DMS53 (cell line): ENCODE measurements around the gene ATG2A.

Source experiments
- DNase-seq: peaks from one replicate; lab custom pipeline; 2025; lab: John Stamatoyannopoulos, UW

Gene ATG2A

GRCh38 chr11:64885367-64886286 lies 31.4 kb downstream of the ATG2A start:
- DNase-seq: peak; percentile 93

GRCh38 chr11:64884019-64884418 lies 33.0 kb downstream of the ATG2A start:
- DNase-seq: no peak

DNA sequence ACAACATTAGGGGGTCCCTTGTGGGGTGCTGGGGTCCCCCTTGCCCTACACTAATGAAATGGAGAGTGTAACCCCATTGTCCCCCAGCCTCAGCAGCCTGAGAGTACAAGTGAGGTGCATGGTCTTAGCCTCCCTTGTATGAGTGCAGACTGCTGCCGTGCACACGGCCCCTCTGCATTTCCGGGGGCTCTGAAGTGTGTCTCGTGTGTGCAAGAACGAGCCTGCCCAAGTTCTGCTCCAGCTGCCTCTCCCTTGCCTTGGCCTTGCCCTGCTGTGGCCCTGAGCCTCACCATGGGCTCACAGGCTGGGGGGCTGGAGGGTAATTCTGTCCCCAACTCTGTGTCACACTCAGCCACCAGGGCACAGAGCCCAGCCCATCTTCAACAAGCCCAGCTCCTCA lies 33.4 kb downstream of the ATG2A start:
- DNase-seq: no peak

GRCh38 chr11:64882243-64882642 lies 34.8 kb downstream of the ATG2A start:
- no peak for DNase-seq

DNA sequence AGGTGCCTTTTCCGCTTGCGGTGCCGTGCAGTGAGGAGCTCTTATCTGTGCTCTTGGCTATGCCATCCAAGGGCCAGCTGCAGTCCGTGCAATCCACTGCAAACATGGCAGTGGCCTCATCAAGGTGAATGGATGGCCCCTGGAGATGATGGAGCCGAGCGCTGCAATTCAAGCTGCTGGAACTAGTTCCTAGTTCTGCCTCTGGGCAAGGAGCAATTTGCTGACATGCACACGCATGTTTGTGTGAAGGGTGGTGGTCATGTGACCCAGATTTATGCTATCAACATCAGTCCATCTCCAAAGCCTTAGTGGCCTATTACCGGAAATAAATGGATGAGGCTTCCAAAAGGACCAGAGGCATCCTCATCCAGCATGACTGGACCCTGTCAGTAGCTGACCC lies 35.5 kb downstream of the ATG2A start:
- DNase-seq: no peak

- DNase-seq: no peak
Observed at GRCh38 chr11:64880240-64881001, 36.6 kb downstream of the ATG2A start.

DNA sequence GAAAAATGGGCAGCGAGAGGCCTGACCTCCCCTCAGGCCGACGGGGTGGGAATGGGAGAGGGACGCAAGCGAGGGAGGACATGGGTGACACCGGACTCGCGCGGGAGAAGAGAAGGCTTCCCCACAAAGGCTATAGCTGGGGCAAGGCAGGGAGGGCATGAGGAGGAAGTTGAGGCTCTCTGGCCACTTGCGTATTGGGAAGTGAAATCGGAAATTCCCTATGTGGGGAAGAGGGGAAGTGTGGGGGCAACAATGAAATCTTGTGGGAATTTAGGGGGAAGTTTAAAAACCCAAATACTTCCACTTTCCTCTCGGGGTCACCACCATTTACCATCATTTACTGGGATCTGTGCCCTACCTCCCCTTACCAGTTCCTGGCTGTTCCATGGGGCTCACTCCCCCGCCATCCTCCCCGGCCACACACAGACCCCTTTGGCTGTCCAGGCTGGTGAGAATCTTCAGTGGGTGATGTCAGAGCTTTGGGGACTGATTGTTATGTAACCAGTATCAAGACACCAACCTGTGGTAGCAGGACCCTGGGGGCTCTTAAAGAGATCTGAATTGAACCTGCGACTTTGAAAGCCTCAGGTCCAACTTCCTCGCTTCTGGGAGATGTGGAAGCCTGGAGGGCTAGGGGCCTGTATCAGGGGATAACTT lies 37.6 kb downstream of the ATG2A start:
- DNase-seq: peak; percentile 78

GRCh38 chr11:64878494-64879243 lies 38.3 kb downstream of the ATG2A start, which contains the start of gene EHD1:
EHD1 (minus strand) TSS chr11:64878621; CDS start chr11:64878464, 157 bp downstream.
- DNase-seq: peak; percentile 100

- peak; percentile 86 for DNase-seq
Observed at GRCh38 chr11:64878223-64878493, 38.9 kb downstream of the ATG2A start.

GRCh38 chr11:64877390-64878222 lies 39.4 kb downstream of the ATG2A start:
- peak; percentile 37 for DNase-seq

- DNase-seq: no peak
Observed at GRCh38 chr11:64876835-64877341, 40.1 kb downstream of the ATG2A start.

- DNase-seq: no peak
Observed at GRCh38 chr11:64876229-64876750, 40.7 kb downstream of the ATG2A start.

- no peak for DNase-seq
Observed at GRCh38 chr11:64875369-64876228, 41.4 kb downstream of the ATG2A start.

DNA sequence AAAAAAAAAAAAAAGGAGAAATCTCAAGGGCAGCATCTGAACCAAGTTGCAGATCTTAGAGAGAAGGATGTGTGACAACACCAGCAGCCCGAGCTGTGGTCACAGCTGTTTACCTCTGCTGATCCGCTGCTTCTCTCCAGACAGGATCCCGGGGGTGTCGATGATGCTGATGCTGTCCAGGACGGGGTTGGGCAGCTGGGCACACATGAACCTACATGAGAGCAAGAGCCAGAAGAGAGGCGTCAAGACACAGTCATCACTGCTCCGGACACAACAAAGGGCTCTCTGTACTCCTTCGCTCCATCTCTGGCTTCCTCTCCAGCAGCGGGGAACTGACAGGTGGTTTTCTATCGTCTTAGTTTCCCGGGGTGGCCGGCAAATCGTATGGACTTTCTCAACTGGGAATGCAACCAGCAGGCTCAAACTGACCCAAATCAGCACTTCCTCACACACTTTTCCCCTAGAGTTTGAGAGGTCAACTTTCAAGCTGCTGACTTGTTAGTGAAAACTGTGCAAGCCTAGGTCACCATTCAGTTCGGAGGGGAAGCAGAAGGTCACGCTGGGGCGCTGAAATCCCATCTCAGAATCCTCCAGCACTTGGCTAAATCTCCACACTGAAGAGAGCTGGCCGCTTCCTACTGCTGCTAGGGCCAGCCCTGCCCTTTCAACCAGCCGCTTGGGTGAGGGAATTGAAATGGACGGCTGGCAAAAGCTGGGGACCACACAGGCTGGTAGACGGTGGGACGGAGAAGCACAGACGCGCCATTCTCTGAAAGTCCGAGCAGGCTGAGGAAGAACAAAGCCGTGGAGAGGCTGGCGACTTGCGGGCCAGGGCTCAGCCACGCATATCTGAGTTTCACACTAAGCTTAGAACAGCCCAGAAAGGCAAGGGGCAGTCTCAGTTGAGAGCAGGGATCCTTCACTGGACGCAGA lies 42.4 kb downstream of the ATG2A start:
- no peak for DNase-seq

DNA sequence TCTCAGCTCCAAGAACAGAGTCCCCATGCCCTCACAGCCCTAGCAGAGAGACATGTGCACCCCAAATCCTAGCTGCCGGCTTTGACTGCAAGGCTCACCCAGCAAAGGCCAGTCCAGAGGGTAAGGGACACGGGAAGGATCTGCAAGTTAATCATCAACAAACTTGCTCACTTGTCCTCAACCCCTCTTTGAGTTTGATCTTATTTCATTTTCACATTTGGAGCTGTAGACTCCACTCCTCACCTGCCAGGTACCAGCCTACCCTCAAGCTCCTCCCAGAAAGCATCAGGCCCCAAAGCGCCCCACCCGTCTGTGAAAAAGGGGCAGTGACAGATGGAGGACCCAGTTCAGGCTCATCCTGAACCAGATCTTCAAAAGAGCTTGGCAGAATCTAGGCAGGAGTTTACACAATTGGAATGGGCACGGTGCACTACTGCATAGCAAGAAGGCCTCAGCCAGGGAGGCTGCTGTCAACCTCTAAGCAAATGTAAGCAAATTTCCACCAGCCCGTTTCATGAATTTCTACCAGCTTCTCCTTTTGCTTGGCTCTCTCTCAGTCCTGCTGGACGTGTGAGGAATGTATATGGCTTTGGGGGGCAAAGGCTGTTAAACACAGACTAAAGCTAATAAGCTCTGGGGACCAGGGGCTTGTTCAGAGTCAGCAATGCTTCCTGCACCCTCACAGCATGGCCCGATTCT lies 44.1 kb downstream of the ATG2A start:
- peak; percentile 37 for DNase-seq

- DNase-seq: no peak
Observed at GRCh38 chr11:64871492-64871891, 45.5 kb downstream of the ATG2A start.

DNA sequence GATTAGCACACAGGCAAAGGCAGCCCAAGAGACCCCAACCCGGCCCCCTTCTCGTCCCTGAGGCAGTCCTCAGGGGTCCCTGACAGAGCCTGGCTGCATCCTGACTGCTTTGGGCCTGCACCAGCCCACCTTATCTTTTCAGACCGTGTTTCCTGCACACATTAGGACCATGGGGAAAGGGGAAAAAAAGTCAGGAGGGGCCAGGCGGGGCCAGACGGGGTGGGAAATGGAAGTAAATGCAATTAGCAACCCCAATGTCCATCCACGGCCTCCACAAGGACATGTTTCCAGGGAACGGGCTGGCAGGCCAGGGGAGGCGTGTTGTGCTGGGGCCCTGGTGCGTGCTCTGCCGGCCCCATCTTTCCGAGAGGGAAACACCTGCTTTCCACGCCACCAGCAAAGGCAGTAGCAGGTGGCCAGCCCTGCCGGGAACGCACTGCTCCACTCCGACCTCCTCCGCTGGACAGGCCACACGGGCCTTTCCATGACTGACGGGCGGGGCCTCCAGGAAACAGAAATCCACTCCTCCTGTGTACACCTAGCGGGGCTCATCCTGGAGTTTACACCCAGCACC lies 46.0 kb downstream of the ATG2A start:
- DNase-seq: no peak
